Subcutaneous adipose tissue (tissue), 4 donors: ENCODE measurements around the gene LHFPL6. TPM values are rescaled to one million over a fixed set of nuclear protein-coding genes. Genes with fewer than 3 reads are reported as not detected.

Experiments used
- CTCF ChIP-seq: fragments of 450-650 bp; IDR thresholded peaks from one replicate; pipeline ENCODE4 v1.5.1; 2016; ENCODE audit warnings: low read depth, mild to moderate bottlenecking, control low read depth, antibody characterized with exemption, moderate library complexity
- total RNA-seq, 4 donors: library from RNA; depleted of rRNA; stranded (reverse); fragments of >200 nt; gene quantifications; one replicate each; pipeline ENCODE4 v1.1.0, GENCODE V29; 2016

LHFPL6 gene
- total RNA-seq, 4 donors from 2014 or later, result 75.2 to 106 (median 90.4) TPM

- TF ChIP-seq CTCF, result no peak
Observed at GRCh38 chr13:39469676-39470075, 133.3 kb downstream of the LHFPL6 start.

GRCh38 chr13:39468306-39468705, 134.7 kb downstream of the LHFPL6 start:
- TF ChIP-seq CTCF, result no peak

GRCh38 chr13:39463611-39464010, 139.4 kb downstream of the LHFPL6 start:
- no peak for TF ChIP-seq CTCF

GRCh38 chr13:39462906-39463305, 140.1 kb downstream of the LHFPL6 start:
- no peak for TF ChIP-seq CTCF

- TF ChIP-seq CTCF, result no peak
Observed at GRCh38 chr13:39462428-39462827, 140.6 kb downstream of the LHFPL6 start.

- no peak for TF ChIP-seq CTCF
Observed at GRCh38 chr13:39461685-39462266, 141.2 kb downstream of the LHFPL6 start.

- TF ChIP-seq CTCF, result no peak
Observed at GRCh38 chr13:39457274-39457673, 145.7 kb downstream of the LHFPL6 start.
